Choroid plexus epithelial cell (primary cell): Measurements from ENCODE around the gene MAP10.

Source experiments
- DNase-seq: peaks from one replicate; pipeline ENCODE4 v3.0.0-alpha.2; 2010; ENCODE audit warnings: low read depth
- H3K4me3 ChIP-seq: 2 replicates; pipeline ENCODE4 v1.5.1; 2011; ENCODE audit warnings: low read depth, mild to moderate bottlenecking, control low read depth, low read length, moderate library complexity
- CTCF ChIP-seq: conservative IDR thresholded peaks from 2 replicates; pipeline ENCODE4 v1.5.1; 2011; ENCODE audit warnings: low read depth, mild to moderate bottlenecking, control low read depth, inconsistent platforms, low read length, moderate library complexity

MAP10 gene

GRCh38 chr1:232786845-232787455 lies 18.3 kb upstream of the MAP10 start:
- DNase-seq, result no peak
- no peak overlapping the region for H3K4me3 ChIP-seq
- TF ChIP-seq CTCF, result no peak

GRCh38 chr1:232788235-232788872 lies 16.9 kb upstream of the MAP10 start:
- no peak for DNase-seq
- TF ChIP-seq CTCF, result no peak
- no peak overlapping the region for H3K4me3 ChIP-seq

DNA sequence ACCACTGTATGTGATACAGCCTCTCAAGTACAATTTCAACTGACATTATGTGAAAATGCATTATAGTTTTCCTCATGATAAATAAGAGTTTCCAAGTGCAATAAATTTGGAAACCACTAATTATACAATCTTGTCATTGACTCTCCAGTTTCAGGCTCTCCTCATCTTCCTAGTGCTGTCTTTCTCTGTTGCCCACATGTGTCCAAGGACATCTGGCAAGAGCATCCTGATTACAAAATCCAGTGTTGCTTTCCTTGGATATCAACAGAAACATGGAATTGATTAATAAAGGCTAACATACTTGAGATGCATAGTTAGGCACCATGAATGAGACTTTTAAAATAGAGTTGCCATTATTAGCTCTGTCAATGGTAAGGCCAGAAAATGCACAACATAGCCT lies 15.6 kb upstream of the MAP10 start:
- DNase-seq, result no peak
- no peak overlapping the region for H3K4me3 ChIP-seq
- TF ChIP-seq CTCF, result no peak

DNA sequence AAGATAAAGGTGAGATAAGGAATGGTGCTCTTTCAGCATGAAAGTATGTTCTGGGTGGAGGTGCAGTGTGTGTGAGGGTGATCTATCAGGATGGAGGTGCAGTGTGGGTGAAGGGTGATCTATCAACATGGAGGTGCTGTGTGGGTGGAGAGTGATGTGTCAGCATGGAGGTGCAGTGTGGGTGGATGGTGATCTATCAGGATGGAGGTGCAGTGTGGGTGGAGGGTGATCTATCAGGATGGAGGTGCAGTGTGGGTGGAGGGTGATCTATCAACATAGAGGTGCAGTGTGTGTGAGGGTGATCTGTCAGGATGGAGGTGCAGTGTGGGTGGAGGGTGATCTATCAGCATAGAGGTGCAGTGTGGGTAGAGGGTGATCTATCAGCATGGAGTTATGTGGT lies 12.3 kb upstream of the MAP10 start:
- H3K4me3 ChIP-seq, result no peak overlapping the region
- DNase-seq, result no peak
- no peak for TF ChIP-seq CTCF

DNA sequence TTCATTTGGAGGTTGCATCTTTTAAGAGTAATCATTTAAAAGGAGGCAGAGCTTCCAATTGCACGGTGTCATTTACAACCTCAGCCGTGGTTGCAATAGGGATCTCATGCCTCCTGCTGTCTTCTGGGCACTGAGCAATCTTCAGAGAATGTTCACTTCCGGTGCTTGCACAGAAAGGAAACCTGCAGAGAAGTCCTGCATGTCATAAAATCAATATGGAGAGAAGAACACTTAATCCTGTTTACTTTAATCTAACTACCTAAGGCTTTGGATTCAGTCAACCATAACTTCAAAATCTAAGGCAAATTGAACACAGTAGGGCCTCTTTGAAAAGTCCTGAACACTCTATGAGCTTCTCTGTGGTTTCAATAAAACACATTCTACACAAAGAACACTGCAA lies 11.3 kb upstream of the MAP10 start:
- DNase-seq, result peak; percentile 92
- H3K4me3 ChIP-seq, result no peak overlapping the region
- TF ChIP-seq CTCF, result peak; percentile 58

DNA sequence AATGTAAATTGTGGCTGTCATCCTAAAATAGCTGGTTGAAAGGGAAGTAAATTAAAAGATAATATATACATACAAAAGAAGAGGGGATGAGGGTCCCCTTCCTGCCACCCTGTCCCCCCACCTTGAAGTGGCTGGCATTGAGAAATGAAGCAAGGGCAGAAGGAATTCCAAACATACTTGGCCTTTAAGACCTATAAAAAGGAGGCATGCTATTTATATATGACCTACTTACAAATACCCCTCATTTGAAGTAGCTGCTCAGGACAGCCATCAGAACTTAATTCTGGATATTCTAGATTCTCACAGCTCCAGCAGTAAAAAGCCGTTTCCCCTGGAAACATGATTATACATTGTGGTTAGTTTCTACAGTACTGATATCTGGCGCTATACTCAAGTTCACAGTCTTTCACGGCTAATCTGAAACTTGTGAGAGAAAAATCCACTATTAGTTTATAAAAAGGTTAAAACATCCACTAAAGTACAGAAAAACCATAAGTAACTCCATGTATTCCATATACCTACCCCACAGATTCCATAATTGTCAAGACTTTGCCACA lies 9.6 kb upstream of the MAP10 start:
- TF ChIP-seq CTCF, result no peak
- DNase-seq, result peak; percentile 21
- H3K4me3 ChIP-seq, result no peak overlapping the region
